ENCODE results near the gene SELENOO.

DNA sequence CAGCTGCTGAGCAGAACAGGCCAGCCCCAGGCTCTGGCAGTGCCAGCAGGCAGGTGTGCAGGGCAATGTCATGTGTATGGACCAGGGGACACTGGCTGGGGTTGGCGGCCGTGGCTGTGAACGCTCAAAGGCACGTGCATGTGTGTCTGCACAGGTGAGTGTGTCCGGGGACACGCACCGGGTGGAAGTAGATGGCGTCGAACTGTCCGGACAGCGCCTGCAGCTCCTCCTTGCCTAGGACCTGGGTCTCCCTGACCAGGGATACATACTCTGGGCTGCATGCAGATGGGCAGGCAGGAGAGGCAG is 49.4 kb downstream of the SELENOO start:
- TF ChIP-seq FOXK1 (CRISPR knock-in tag; IDR thresholded peaks at IDR 0.05): no peak; the same call in 1 of the 2 replicates
- no peak for TF ChIP-seq JUN (CRISPR knock-in tag; IDR thresholded peaks at IDR 0.05)
- no peak for TF ChIP-seq ZNF425 (CRISPR knock-in tag; conservative IDR thresholded peaks at IDR 0.05)

All from WTC11 (cell line).